NT2/D1 (cell line): ENCODE results near the gene VSTM2L.

Experiments
- YY1 ChIP-seq: IDR thresholded peaks from 2 replicates; pipeline ENCODE4 v1.6.1; 2011; ENCODE audit not compliant: insufficient read length, insufficient read depth
- ZNF274 ChIP-seq: IDR thresholded peaks from 2 replicates; pipeline ENCODE4 v1.6.1; 2011; ENCODE audit warnings: mild to moderate bottlenecking, low read depth, low read length

DNA sequence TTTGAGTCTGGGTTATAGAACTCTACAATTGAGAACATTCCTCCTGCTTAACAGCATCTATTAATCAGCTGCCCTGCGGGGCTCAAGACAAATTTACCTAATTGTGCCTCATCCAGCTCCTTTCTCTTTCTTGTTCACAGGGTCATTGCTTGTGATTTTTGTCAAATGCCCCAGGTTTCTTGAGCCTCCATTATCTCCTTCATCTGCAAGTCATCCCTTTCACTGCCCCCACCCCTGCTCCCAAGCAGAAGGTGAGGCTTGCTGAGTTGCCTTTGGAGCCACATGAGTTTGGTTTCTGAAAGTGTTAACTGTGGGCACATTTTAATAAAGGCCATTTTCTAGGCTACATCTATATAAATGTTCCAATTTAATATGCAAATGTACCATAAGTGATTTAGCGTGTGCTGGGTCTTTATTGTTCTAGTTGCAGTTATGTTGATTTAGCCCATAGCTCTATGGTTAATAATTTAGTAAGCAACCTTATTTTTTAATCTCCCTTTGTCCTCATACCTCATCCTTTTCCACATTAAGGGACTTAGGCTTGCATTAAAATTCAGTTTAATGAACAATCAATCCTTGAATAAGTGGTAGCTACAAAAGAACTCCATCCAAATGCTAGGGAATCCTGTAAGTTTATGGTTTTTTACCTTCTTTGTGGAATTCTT is 56.1 kb downstream of the VSTM2L start:
- TF ChIP-seq YY1: no peak
- TF ChIP-seq ZNF274: no peak
